Activated CD8-positive, alpha-beta memory T cell treated with anti-CD3 and anti-CD28 coated beads, Interleukin-2, amount 50 U/mL, for 24 hours (primary cell): Measurements from ENCODE around the gene TMOD1.

Experiments used
- DNase-seq: peaks from one replicate; pipeline ENCODE4 v3.0.0-alpha.2; 2020; ENCODE audit errors: extremely low read depth

Gene TMOD1

GRCh38 chr9:97517331-97518089 is 16.0 kb downstream of the TMOD1 start:
- DNase-seq = no peak

GRCh38 chr9:97518166-97518908 is 16.9 kb downstream of the TMOD1 start:
- DNase-seq = no peak

- DNase-seq = no peak
These were observed 17.4 kb downstream of the TMOD1 start for GRCh38 chr9:97518909-97519307.

- no peak for DNase-seq
These were observed 18.0 kb downstream of the TMOD1 start for GRCh38 chr9:97519441-97519970.

- DNase-seq = no peak
These were observed 20.3 kb downstream of the TMOD1 start for GRCh38 chr9:97521576-97522333.

GRCh38 chr9:97524424-97524823 is 23.0 kb downstream of the TMOD1 start:
- no peak for DNase-seq

GRCh38 chr9:97525451-97525850 is 24.0 kb downstream of the TMOD1 start:
- DNase-seq = no peak

GRCh38 chr9:97526895-97527575 is 25.6 kb downstream of the TMOD1 start:
- DNase-seq = no peak

- no peak for DNase-seq
These were observed 26.4 kb downstream of the TMOD1 start for GRCh38 chr9:97527626-97528528.

GRCh38 chr9:97528529-97529230 is 27.2 kb downstream of the TMOD1 start:
- no peak for DNase-seq

GRCh38 chr9:97529363-97530076 is 28.1 kb downstream of the TMOD1 start:
- DNase-seq = no peak

- no peak for DNase-seq
These were observed 30.5 kb downstream of the TMOD1 start for GRCh38 chr9:97531888-97532376.

- DNase-seq = no peak
These were observed 32.7 kb downstream of the TMOD1 start for GRCh38 chr9:97534185-97534584.

GRCh38 chr9:97534961-97535594 is 33.6 kb downstream of the TMOD1 start:
- DNase-seq = no peak

- DNase-seq = no peak
These were observed 34.3 kb downstream of the TMOD1 start for GRCh38 chr9:97535771-97536170.

GRCh38 chr9:97536480-97536879 is 35.0 kb downstream of the TMOD1 start:
- no peak for DNase-seq

- no peak for DNase-seq
These were observed 42.1 kb downstream of the TMOD1 start for GRCh38 chr9:97543561-97543960.

- DNase-seq = no peak
These were observed 44.0 kb downstream of the TMOD1 start for GRCh38 chr9:97545486-97545885.
